Stimulated activated CD4-positive, alpha-beta T cell treated with anti-CD3 and anti-CD28 coated beads, TNF-alpha, amount 100 ng/mL, for 1 hour (primary cell): ENCODE data around the gene APOB.

ENCODE experiments used
- DNase-seq, 3 donors: peaks; one replicate each; pipeline ENCODE4 v3.0.0-alpha.2; 2020; ENCODE audit warnings: low read depth in 3 of 3, low spot score in 1 of 3

APOB gene

DNA sequence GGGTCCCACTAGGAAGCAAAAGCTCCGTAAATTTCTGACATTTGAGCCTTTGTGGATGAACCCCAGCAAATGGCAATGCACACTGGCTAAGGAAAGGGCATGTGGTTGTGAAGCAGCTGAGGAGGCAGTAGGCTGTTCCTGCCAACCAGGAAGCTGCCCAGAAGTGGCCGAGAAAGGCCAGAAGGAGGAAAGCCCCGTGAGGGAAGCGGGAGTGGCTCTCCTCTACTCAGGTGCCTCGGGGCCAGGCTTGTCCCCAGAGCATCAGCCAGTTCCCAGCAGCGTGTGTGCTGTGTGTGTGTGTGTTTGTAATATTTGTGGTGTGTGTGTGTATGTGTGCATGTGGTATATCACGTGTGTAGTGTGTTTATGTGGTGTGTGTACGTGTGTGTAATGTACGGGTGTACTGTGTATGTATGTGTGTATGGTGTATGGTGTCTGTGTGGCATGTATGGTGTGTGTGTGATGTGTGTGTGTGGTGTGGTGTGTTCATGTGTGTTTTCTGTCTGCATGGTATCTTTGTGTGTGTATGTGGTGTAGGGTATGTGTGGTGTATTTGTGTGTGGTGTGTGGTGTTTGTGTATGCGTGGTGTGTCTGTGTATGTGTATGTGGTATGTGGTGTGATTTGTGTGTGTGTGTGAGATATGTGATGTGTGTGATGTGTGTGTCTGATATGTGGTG is 90.6 kb downstream of the APOB start:
- no peak for DNase-seq
